ENCODE results near the gene TAF11L5.
"Not testable (repeated sequence)": the region's sequence is repeated elsewhere in the genome, so short reads cannot be mapped to it uniquely, and the experiment has no call there.

The TAF11L5 gene

GRCh38 chr5:17524935-17525334 is at the start of gene TAF11L5:
TSS of gene TAF11L5 (plus strand) at chr5:17525235.
- not testable (repeated sequence) for DNase-seq

- no peak for DNase-seq
These were observed 48.0 kb upstream of the TAF11L5 start for GRCh38 chr5:17477043-17477442.

GRCh38 chr5:17477573-17478265 is 47.3 kb upstream of the TAF11L5 start:
- DNase-seq, result no peak

- no peak for DNase-seq
These were observed 43.7 kb upstream of the TAF11L5 start for GRCh38 chr5:17481378-17481777.

GRCh38 chr5:17482790-17483189 is 42.2 kb upstream of the TAF11L5 start:
- DNase-seq, result no peak

GRCh38 chr5:17486464-17487173 is 38.4 kb upstream of the TAF11L5 start:
- DNase-seq, result not testable (repeated sequence)

GRCh38 chr5:17487174-17487512 is 37.9 kb upstream of the TAF11L5 start:
- no peak for DNase-seq

GRCh38 chr5:17491257-17491656 is 33.8 kb upstream of the TAF11L5 start:
- not testable (repeated sequence) for DNase-seq

GRCh38 chr5:17492770-17493169 is 32.3 kb upstream of the TAF11L5 start:
- DNase-seq, result no peak

- DNase-seq, result no peak
These were observed 27.6 kb upstream of the TAF11L5 start for GRCh38 chr5:17497446-17497845.

- not testable (repeated sequence) for DNase-seq
These were observed 27.1 kb upstream of the TAF11L5 start, which contains the start of gene TAF11L2 for GRCh38 chr5:17497931-17498330. TSS of gene TAF11L2 (plus strand) at chr5:17498231.

- DNase-seq, result no peak
These were observed 13.2 kb upstream of the TAF11L5 start for GRCh38 chr5:17511775-17512325.

GRCh38 chr5:17517526-17517925 is 7.5 kb upstream of the TAF11L5 start:
- DNase-seq, result not testable (repeated sequence)

GRCh38 chr5:17518067-17518466 is 7.0 kb upstream of the TAF11L5 start, which contains the start of gene TAF11L3:
TSS of gene TAF11L3 (plus strand) at chr5:17518367.
- not testable (repeated sequence) for DNase-seq

- not testable (repeated sequence) for DNase-seq
These were observed 5.5 kb upstream of the TAF11L5 start for GRCh38 chr5:17519508-17519907.

- DNase-seq, result not testable (repeated sequence)
These were observed 3.5 kb upstream of the TAF11L5 start, which contains the start of gene TAF11L4 for GRCh38 chr5:17521501-17521900. TSS of gene TAF11L4 (plus strand) at chr5:17521801.

- not testable (repeated sequence) for DNase-seq
These were observed 1.5 kb downstream of the TAF11L5 start for GRCh38 chr5:17526504-17526903.

- not testable (repeated sequence) for DNase-seq
These were observed 3.3 kb downstream of the TAF11L5 start, which contains the start of gene TAF11L6 for GRCh38 chr5:17528369-17528768. TSS of gene TAF11L6 (plus strand) at chr5:17528669.

Measured in activated CD4-positive, CD25-positive, alpha-beta regulatory T cell (primary cell).